GM18505 (cell line): Measurements from ENCODE around the gene TBC1D26.
"Not testable (repeated sequence)": the region's sequence is repeated elsewhere in the genome, so short reads cannot be mapped to it uniquely, and the experiment has no call there.

Experiments used
- ATAC-seq: cut with Tn5 transposase; IDR thresholded peaks from one replicate; pipeline ENCODE4 v1.9.1; 2021; ENCODE audit not compliant: unreplicated experiment
- POLR2A ChIP-seq: IDR thresholded peaks from 4 replicates; pipeline ENCODE4 v1.6.1; 2011; ENCODE audit warnings: borderline replicate concordance; ENCODE audit not compliant: insufficient read depth, insufficient read length; ENCODE audit errors: extremely low read depth

The TBC1D26 gene

GRCh38 chr17:15740570-15741120 is 8.6 kb downstream of the TBC1D26 start:
- no peak for ATAC-seq
- TF ChIP-seq POLR2A: no peak

GRCh38 chr17:15741624-15742023 is 9.5 kb downstream of the TBC1D26 start:
- TF ChIP-seq POLR2A: no peak
- no peak for ATAC-seq

- no peak for TF ChIP-seq POLR2A
- no peak for ATAC-seq
These were observed 10.1 kb downstream of the TBC1D26 start for GRCh38 chr17:15742051-15742795.

- ATAC-seq: no peak
- TF ChIP-seq POLR2A: no peak
These were observed 10.8 kb downstream of the TBC1D26 start for GRCh38 chr17:15742921-15743320.

- no peak for TF ChIP-seq POLR2A
- no peak for ATAC-seq
These were observed 12.1 kb downstream of the TBC1D26 start for GRCh38 chr17:15744074-15744676.

GRCh38 chr17:15744885-15745284 is 12.8 kb downstream of the TBC1D26 start:
- ATAC-seq: no peak
- no peak for TF ChIP-seq POLR2A

- ATAC-seq: not testable (repeated sequence)
These were observed 17.3 kb downstream of the TBC1D26 start for GRCh38 chr17:15749403-15749802.

GRCh38 chr17:15768865-15769533 is 36.9 kb downstream of the TBC1D26 start:
- ATAC-seq: not testable (repeated sequence)

GRCh38 chr17:15770679-15771078 is 38.6 kb downstream of the TBC1D26 start:
- not testable (repeated sequence) for ATAC-seq

GRCh38 chr17:15776871-15777270 is 44.8 kb downstream of the TBC1D26 start:
- ATAC-seq: no peak
- TF ChIP-seq POLR2A: no peak

- TF ChIP-seq POLR2A: no peak
- no peak for ATAC-seq
These were observed 45.2 kb downstream of the TBC1D26 start for GRCh38 chr17:15777297-15777696.

- TF ChIP-seq POLR2A: no peak
- ATAC-seq: no peak
These were observed 45.6 kb downstream of the TBC1D26 start for GRCh38 chr17:15777717-15778116.

- no peak for TF ChIP-seq POLR2A
- ATAC-seq: no peak
These were observed 47.0 kb downstream of the TBC1D26 start for GRCh38 chr17:15779119-15779518.

- no peak for ATAC-seq
- TF ChIP-seq POLR2A: no peak
These were observed 48.1 kb downstream of the TBC1D26 start for GRCh38 chr17:15780188-15780587.
